ENCODE measurements around the gene MEIS3.

DNA sequence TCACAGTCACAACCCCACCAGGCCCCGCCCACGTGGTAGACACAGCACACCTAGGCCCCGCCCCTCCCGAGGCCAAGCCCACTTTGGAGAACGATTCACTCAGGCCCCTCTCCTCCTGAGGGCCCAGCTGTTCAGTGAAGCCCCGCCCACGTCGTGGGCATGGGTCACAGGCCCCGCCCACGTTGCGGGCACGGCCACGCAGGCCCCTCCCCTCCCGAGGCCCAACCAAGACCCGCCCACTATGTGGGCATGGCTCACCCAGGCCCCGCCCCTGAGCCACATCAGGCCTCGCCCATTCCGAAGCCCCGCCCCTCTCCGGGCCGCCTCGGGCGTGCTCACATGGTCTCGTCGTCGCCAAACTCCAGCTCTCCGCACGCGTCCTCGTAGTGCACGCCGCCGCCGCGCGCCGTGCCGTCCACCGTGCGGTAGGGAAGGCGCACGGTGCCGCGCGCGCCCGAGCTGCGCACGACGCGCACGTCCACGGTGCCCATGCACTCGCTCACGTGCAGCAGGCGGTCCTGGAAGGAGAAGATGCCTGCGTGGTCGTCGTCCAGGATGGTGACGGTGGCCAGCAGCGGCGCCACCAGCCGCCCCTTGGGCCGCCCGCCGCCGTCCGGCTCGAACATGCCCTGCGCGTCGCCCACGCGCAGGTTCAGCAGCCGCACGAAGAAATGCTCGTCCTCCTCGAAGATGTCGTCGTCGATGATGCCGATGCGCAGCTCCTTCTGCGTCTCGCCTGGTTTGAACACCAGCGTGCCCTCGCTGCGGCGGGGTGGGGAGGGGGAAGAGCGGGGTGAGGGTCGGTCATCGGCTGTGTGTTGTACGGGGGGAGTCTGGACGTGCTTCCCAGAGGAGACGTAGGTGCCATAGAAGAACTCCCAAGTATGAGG lies 28.4 kb upstream of the MEIS3 start:
- TF ChIP-seq, protein P1, sequence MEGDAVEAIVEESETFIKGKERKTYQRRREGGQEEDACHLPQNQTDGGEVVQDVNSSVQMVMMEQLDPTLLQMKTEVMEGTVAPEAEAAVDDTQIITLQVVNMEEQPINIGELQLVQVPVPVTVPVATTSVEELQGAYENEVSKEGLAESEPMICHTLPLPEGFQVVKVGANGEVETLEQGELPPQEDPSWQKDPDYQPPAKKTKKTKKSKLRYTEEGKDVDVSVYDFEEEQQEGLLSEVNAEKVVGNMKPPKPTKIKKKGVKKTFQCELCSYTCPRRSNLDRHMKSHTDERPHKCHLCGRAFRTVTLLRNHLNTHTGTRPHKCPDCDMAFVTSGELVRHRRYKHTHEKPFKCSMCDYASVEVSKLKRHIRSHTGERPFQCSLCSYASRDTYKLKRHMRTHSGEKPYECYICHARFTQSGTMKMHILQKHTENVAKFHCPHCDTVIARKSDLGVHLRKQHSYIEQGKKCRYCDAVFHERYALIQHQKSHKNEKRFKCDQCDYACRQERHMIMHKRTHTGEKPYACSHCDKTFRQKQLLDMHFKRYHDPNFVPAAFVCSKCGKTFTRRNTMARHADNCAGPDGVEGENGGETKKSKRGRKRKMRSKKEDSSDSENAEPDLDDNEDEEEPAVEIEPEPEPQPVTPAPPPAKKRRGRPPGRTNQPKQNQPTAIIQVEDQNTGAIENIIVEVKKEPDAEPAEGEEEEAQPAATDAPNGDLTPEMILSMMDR (IDR thresholded peaks at IDR 0.05) = no peak
- TF ChIP-seq EP300 (IDR thresholded peaks at IDR 0.05) = no peak
